HG02610 (cell line): ENCODE results near the gene ZNF568.
A peak's percentile ranks its signal among the peaks of the same experiment; 100 is the strongest.

Source experiments
- ATAC-seq: cut with Tn5 transposase; IDR thresholded peaks from one replicate; pipeline ENCODE4 v1.9.1; 2021; ENCODE audit warnings: mild to moderate bottlenecking, moderate library complexity; ENCODE audit not compliant: unreplicated experiment

ZNF568 gene

GRCh38 chr19:36915992-36916830 lies at the start of gene ZNF568, which contains the start of gene ZNF829:
Gene ZNF568 (plus strand): TSS chr19:36916332. CDS start chr19:36922771, 6,439 bp downstream.
Gene ZNF829 (minus strand): TSS chr19:36916291. CDS start chr19:36915167, 1,124 bp downstream.
- ATAC-seq: peak; percentile 88

GRCh38 chr19:36876993-36877938 lies 38.9 kb upstream of the ZNF568 start:
- no peak for ATAC-seq

DNA sequence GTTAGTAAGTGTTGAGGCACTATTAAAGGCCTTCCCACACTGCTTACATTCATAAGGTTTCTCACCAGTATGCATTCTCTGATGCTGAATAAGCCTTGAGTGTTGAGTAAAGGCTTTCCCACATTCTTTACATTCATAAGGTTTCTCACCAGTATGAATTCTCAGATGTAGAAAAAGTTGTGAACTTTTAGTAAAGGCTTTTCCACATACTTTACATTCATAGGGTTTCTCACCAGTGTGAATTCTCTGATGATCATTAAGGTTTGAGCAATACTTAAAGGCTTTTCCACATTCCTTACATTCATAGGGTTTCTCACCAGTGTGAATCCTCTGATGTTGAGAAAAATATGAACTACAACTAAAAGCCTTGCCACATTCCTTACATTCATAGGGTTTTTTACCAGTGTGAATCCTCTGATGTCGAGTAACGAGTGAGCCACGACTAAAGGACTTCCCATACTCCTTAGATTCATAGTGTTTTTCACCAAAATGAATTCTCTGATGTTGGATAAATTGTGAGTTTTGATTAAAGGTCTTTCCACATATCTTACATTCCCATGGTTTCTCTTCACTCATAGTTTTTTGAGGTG lies 24.3 kb upstream of the ZNF568 start:
- ATAC-seq: no peak

GRCh38 chr19:36894849-36895383 lies 21.2 kb upstream of the ZNF568 start:
- no peak for ATAC-seq

- ATAC-seq: no peak
Observed at GRCh38 chr19:36898422-36898821, 17.7 kb upstream of the ZNF568 start.

DNA sequence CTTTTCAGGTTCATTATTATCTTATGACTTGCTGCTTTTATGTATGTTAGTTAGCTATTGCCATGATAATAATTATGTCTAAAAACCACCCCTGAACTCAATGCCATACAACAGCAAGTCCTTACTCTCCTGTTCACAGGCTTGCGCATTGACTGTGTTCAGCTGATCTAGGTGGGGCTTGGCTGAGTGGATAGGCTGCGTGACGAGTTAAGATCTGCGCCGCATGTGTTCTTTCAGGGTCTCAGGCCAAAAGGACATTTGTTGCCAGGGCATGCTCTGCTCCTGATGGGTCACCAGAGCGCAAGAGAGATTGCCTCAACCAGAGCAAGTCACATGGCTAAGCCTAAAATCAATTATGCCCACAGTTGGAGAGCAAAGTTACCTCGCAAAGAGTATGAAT lies 859 bp downstream of the ZNF568 start:
- no peak for ATAC-seq

GRCh38 chr19:36918090-36918489 lies 2.0 kb downstream of the ZNF568 start:
- ATAC-seq: no peak

- ATAC-seq: no peak
Observed at GRCh38 chr19:36931684-36932083, 15.6 kb downstream of the ZNF568 start.

DNA sequence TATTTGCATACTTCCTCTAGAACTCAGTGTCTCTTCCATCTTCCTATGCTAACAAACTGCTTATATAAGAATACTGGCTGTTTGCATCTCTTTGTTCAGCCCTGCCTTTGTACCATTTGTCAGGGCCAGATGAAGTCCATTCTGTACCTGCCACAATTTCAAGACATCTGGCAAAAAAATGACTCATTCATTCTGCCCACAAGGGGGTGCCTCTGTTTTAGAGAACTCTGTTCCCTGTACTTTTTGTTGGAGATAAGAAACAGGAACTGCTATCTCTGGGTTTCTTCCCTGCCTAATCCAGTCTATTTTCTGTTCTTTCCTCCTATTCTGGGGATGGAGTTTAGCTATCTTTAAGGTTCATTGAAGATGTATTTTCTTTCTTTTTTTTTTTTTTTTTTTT lies 23.0 kb downstream of the ZNF568 start:
- no peak for ATAC-seq

DNA sequence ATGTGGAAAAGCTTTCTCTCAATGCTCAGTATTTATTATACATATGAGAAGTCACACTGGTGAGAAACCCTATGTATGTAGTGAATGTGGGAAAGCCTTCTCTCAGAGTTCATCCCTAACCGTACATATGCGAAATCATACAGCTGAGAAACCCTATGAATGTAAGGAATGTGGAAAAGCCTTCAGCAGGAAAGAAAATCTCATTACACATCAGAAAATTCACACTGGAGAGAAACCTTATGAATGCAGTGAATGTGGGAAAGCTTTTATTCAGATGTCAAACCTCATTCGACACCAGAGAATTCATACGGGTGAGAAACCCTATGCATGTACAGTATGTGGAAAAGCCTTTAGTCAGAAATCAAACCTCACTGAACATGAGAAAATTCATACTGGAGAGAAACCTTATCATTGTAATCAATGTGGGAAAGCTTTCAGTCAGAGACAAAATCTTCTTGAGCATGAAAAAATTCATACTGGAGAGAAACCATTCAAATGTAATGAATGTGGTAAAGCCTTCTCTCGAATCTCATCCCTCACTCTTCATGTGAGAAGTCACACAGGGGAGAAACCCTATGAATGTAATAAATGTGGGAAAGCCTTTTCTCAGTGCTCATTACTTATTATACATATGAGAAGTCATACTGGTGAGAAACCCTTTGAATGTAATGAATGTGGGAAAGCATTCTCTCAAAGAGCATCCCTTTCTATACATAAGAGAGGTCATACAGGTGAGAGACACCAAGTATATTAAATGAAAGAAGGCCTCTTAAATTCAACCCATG lies 34.4 kb downstream of the ZNF568 start:
- ATAC-seq: no peak

- no peak for ATAC-seq
Observed at GRCh38 chr19:36962346-36962745, 46.2 kb downstream of the ZNF568 start.

- ATAC-seq: no peak
Observed at GRCh38 chr19:36963280-36963679, 47.1 kb downstream of the ZNF568 start.

- no peak for ATAC-seq
Observed at GRCh38 chr19:36972571-36972970, 56.4 kb downstream of the ZNF568 start.

GRCh38 chr19:36973021-36973843 lies 57.1 kb downstream of the ZNF568 start:
- ATAC-seq: peak; percentile 59

DNA sequence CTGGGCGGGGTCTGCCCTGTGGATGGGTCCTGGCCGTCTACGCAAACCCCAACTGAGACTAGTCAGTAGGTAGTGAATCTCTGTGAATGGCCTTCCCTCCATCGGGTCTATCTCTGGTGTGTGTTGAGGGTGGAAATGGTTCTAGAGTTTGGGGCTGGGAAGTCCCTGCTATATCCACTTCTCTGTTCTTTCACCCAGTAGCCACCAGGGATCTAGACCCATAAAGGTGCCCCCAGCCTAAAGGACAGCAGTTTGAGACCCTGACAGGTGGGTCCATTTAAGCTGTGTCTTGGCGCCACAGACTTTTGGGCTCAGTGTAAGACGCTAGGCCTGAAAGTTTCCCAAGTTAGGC lies 57.7 kb downstream of the ZNF568 start:
- no peak for ATAC-seq

DNA sequence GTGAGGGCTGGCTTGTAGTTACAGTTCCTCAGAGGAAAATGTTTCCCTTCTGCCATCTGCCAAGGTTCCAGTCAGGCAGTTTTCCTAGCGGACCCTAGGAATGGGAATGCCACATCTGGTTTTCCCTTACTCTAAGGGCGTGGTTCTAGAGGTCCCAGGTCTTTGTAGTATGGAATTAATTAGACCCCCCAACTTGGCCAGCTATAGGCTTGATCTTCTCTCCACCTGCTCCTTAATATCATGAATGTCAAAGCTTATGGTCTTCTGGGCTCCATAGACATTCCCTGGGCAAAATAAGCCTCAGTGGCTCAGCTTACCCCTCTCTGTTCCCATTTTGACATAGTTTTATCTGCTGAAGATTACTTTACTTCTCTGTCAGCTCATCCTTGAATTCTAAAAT lies 70.0 kb downstream of the ZNF568 start:
- no peak for ATAC-seq

- no peak for ATAC-seq
Observed at GRCh38 chr19:36986601-36987000, 70.5 kb downstream of the ZNF568 start.

DNA sequence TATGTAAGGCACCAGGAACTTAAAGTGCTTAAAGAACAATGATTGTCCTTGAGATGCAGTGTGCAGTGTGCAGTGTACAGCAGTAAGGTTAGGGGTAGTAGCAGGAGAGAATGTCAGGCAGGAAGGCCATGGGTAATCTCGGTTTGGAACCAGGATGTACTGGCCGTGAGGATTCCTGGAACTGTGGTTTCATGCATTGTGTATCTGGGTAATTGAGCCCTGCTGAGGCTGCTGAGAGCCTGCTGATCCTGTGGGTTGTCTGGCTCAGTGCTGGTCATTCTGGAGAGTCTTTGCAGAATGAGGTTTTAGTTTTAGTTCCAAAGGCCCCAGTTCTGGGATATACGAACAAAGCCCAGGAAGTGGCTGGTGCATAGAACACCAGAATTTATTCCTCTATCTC lies 71.0 kb downstream of the ZNF568 start:
- no peak for ATAC-seq

DNA sequence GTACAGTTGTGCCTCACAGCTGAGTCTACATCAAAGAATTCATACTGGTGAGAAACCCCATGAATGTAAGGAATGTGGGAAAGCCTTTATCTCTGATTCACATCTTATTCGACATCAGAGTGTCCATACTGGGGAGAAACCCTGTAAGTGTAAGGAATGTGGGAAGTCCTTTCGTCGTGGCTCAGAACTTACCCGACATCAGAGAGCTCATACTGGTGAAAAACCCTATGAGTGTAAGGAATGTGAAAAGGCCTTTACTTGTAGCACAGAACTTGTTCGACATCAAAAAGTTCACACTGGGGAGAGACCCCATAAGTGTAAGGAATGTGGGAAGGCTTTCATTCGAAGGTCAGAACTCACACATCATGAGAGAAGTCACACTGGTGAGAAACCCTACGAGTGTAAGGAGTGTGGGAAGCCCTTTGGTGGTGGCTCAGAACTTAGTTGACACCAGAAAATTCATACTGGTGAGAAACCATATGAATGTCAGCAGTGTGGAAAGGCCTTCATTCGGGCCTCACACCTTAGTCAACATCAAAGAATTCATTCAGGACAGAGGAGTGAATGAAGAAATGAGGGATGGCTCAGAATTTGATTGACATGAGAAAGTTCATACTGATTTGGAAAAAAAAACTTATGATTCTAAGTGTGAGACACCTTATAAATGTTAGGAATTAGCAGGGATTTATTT lies 81.2 kb downstream of the ZNF568 start:
- no peak for ATAC-seq
